Type B pancreatic cell (in vitro differentiated cells): ENCODE data around the gene FZD1. TPM values are rescaled to one million over a fixed set of nuclear protein-coding genes. Genes with fewer than 3 reads are reported as not detected.

Source experiments
- DNase-seq: peaks from one replicate; pipeline ENCODE4 v3.0.0; 2021; ENCODE audit warnings: mixed read lengths; ENCODE audit not compliant: unreplicated experiment; ENCODE audit errors: extremely low spot score
- H3K27ac Mint-ChIP-seq: 2 replicates; pipeline ENCODE4 v1.8.0; 2021; ENCODE audit warnings: mild to moderate bottlenecking, mixed read lengths
- H3K27me3 Mint-ChIP-seq: 2 replicates; pipeline ENCODE4 v1.8.0; 2021; ENCODE audit warnings: mixed read lengths
- H3K36me3 Mint-ChIP-seq: 2 replicates; pipeline ENCODE4 v1.8.0; 2021; ENCODE audit warnings: mixed read lengths
- H3K4me1 Mint-ChIP-seq: one replicate; pipeline ENCODE4 v1.8.0; 2021; ENCODE audit warnings: mixed read lengths; ENCODE audit not compliant: unreplicated experiment
- H3K4me3 Mint-ChIP-seq: 2 replicates; pipeline ENCODE4 v1.8.0; 2021; ENCODE audit warnings: mild to moderate bottlenecking, mixed read lengths
- H3K9me3 Mint-ChIP-seq: 2 replicates; pipeline ENCODE4 v1.8.0; 2021; ENCODE audit warnings: mixed read lengths
- CTCF ChIP-seq: fragments of 200-600 bp; sonication (generic); conservative IDR thresholded peaks from 2 replicates; pipeline ENCODE4 v1.5.0; 2021; ENCODE audit warnings: antibody characterized with exemption, mild to moderate bottlenecking
- total RNA-seq: library from RNA; stranded (reverse); gene quantifications from 2 replicates; pipeline ENCODE4 v1.2.1, GENCODE V29; 2021; ENCODE audit warnings: low replicate concordance

FZD1 gene
- total RNA-seq, 1 donor from 2014 or later, result 23.8 TPM

DNA sequence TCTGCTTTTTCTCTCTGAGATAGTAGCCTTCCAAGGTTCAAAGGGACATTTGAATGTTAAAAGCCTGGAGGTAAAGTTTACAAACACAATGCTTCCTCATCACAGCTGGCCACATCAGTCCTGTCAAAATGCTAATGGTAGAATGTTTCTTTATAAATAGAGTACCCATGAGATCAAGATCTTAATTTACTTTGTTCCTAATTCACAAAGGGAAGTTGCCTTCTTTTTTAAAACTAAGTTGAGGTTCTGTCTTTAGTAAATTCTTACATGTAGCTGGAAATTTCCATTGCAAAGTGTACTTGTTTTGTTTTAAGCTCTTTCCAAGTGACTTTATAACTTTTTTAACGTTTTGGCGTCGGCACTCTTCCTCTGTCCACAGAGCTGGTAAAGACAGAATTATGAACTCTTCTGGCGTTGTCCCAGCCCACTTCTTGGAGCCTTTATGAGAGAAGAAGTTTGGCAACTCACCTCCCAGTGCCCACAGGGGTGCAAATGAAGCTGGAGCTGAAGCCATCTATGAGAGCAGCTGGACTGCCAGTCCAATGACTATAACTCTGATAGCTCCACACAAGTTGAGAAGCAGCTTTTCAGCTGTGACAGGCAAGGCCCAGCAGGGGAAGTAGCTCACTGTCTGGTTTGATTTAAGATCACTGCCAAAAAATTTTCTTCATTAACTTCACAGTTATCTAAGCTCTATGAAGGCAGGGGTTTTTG is 23.3 kb downstream of the FZD1 start:
- Mint-ChIP-seq H3K36me3 (no peaks in the 10 kb centered on the region), H3K9me3 (no peaks in the 10 kb centered on the region), H3K27ac (no peak overlapping the region)

DNA sequence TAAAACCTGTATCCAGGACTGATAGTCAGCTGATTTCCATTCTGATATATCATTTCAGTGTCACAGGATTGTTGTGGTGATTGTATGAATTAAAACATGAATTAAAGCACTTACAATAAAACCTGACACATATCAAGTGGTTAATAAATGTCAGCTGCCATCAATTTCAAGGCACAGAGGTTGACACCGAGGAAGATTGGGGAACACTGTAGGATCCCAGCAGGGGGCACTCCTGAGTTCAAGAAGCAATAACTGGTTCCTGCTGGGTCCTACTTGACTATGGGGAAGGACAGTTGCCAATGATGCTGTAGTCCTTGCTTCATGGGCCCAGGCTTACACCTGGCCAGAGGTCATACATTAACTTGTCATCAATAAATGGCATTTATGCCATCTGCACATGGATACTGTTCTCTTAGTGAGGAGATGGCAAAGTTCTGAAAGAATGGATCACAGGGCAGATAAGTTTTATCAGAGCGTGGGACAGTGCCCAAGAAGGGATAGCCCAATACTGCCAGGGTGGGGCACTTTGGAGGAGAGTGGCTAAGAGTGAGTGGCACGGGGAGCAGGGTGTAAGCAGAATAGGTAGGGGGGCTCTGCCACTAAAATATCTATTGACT is 24.1 kb downstream of the FZD1 start:
- no peak overlapping the region for H3K4me3 Mint-ChIP-seq
- DNase-seq, result no peak
- peaks cover 19% of the 10 kb centered on the region for H3K4me1 Mint-ChIP-seq
- H3K36me3 Mint-ChIP-seq, result no peaks in the 10 kb centered on the region
- H3K27me3 Mint-ChIP-seq, result no peaks in the 10 kb centered on the region
- peak; percentile 61 for TF ChIP-seq CTCF
- H3K27ac Mint-ChIP-seq, result no peak overlapping the region
- H3K9me3 Mint-ChIP-seq, result no peaks in the 10 kb centered on the region

More for the DNA sequence above, 23.3 kb downstream of the FZD1 start:
- no peak for TF ChIP-seq CTCF
- Mint-ChIP-seq H3K4me3 (no peak overlapping the region), H3K27me3 (no peaks in the 10 kb centered on the region), H3K4me1 (peaks cover 19% of the 10 kb centered on the region)
- no peak for DNase-seq

GRCh38 chr7:91289633-91290254 is 25.5 kb downstream of the FZD1 start:
- no peaks in the 10 kb centered on the region for H3K9me3 Mint-ChIP-seq
- H3K4me1 Mint-ChIP-seq, result peaks cover 26% of the 10 kb centered on the region
- no peaks in the 10 kb centered on the region for H3K36me3 Mint-ChIP-seq
- no peak overlapping the region for H3K27ac Mint-ChIP-seq
- no peak for TF ChIP-seq CTCF
- no peak for DNase-seq
- no peaks in the 10 kb centered on the region for H3K27me3 Mint-ChIP-seq
- no peak overlapping the region for H3K4me3 Mint-ChIP-seq

DNA sequence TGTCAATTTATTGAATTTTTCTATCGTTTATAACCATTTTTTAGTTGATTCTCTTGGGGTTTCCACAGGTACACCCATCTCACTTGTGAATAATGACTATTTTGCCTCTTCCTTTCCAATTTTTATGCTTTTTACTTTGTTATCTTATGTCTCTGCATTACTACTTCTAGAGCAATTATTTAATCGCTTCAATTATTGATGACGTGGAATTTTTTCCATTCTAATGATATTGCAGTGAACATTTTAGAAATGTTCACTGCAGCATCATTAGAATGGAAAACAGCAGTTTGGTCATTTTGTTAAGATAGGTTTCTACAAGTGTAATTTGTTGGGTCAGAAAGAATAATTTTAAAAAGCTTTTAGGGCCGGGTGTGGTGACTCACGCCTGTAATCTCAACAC is 27.1 kb downstream of the FZD1 start:
- no peak for DNase-seq
- no peak for TF ChIP-seq CTCF
- no peaks in the 10 kb centered on the region for H3K36me3 Mint-ChIP-seq
- H3K27ac Mint-ChIP-seq, result no peak overlapping the region
- H3K4me1 Mint-ChIP-seq, result peaks cover 19% of the 10 kb centered on the region
- H3K27me3 Mint-ChIP-seq, result no peaks in the 10 kb centered on the region
- H3K4me3 Mint-ChIP-seq, result no peak overlapping the region
- no peaks in the 10 kb centered on the region for H3K9me3 Mint-ChIP-seq

- DNase-seq, result no peak
- Mint-ChIP-seq H3K4me1 (peaks cover 13% of the 10 kb centered on the region), H3K4me3 (no peak overlapping the region), H3K27ac (no peak overlapping the region), H3K9me3 (no peaks in the 10 kb centered on the region), H3K27me3 (no peaks in the 10 kb centered on the region), H3K36me3 (no peaks in the 10 kb centered on the region)
- TF ChIP-seq CTCF, result no peak
Measured at GRCh38 chr7:91291902-91292301, 27.7 kb downstream of the FZD1 start.
